H9 (cell line): Measurements from ENCODE around the gene PGLYRP4. TPM values are rescaled to one million over a fixed set of nuclear protein-coding genes. Genes with fewer than 3 reads are reported as not detected.

Experiments used
- DNase-seq: peaks from one replicate; pipeline ENCODE4 v3.0.0-alpha.2; 2017
- H2AFZ ChIP-seq: one replicate; pipeline ENCODE4 v1.6.1; 2013; ENCODE audit warnings: mild to moderate bottlenecking, low read length, control low read depth, moderate library complexity
- H2AK5ac ChIP-seq: 2 replicates; pipeline ENCODE4 v1.6.1; 2013; ENCODE audit warnings: low read length, control low read depth, mixed read lengths; ENCODE audit not compliant: insufficient read length
- H2BK120ac ChIP-seq: one replicate; pipeline ENCODE4 v1.6.1; 2013; ENCODE audit warnings: low read depth, mild to moderate bottlenecking, low read length, control low read depth, inconsistent platforms; ENCODE audit not compliant: poor library complexity, severe bottlenecking
- H2BK12ac ChIP-seq: 2 replicates; pipeline ENCODE4 v1.6.1; 2013; ENCODE audit warnings: low read length, control low read depth, mixed read lengths, low read depth; ENCODE audit not compliant: insufficient read length
- H2BK15ac ChIP-seq: 2 replicates; pipeline ENCODE4 v1.6.1; 2013; ENCODE audit warnings: low read depth, low read length, control low read depth
- H2BK20ac ChIP-seq: one replicate; pipeline ENCODE4 v1.6.1; 2013; ENCODE audit warnings: low read depth, mild to moderate bottlenecking, low read length, control low read depth, inconsistent platforms; ENCODE audit not compliant: poor library complexity, severe bottlenecking
- H2BK5ac ChIP-seq: 2 replicates; pipeline ENCODE4 v1.6.1; 2013; ENCODE audit warnings: low read length, control low read depth, mixed read lengths; ENCODE audit not compliant: insufficient read length
- H3K14ac ChIP-seq: 2 replicates; pipeline ENCODE4 v1.6.1; 2013; ENCODE audit warnings: low read length, control low read depth; ENCODE audit not compliant: insufficient read depth
- H3K18ac ChIP-seq: 2 replicates; pipeline ENCODE4 v1.6.1; 2013; ENCODE audit warnings: low read depth, mild to moderate bottlenecking, mixed read lengths, low read length, control low read depth; ENCODE audit not compliant: insufficient read length
- H3K23ac ChIP-seq: 2 replicates; pipeline ENCODE4 v1.6.1; 2013; ENCODE audit warnings: low read length, control low read depth, mixed read lengths, low read depth; ENCODE audit not compliant: insufficient read length
- H3K23me2 ChIP-seq: 2 replicates; pipeline ENCODE4 v1.6.1; 2013; ENCODE audit warnings: low read depth, mild to moderate bottlenecking, mixed read lengths, low read length, control low read depth; ENCODE audit not compliant: insufficient read length, poor library complexity, severe bottlenecking
- H3K27ac ChIP-seq: 2 replicates; pipeline ENCODE4 v1.5.1; 2013; ENCODE audit warnings: low read length, control low read depth, mixed read lengths, low read depth; ENCODE audit not compliant: insufficient read length
- H3K27me3 ChIP-seq: 2 replicates; pipeline ENCODE4 v1.6.1; 2013; ENCODE audit warnings: low read length, control low read depth, inconsistent platforms; ENCODE audit not compliant: insufficient read depth
- H3K4ac ChIP-seq: 2 replicates; pipeline ENCODE4 v1.6.1; 2013; ENCODE audit warnings: low read depth, mild to moderate bottlenecking, control low read depth, inconsistent platforms, low read length, moderate library complexity
- H3K4me1 ChIP-seq: 2 replicates; pipeline ENCODE4 v1.6.1; 2013; ENCODE audit warnings: low read length, control low read depth, inconsistent platforms; ENCODE audit not compliant: insufficient read depth
- H3K4me2 ChIP-seq: 2 replicates; pipeline ENCODE4 v1.6.1; 2013; ENCODE audit warnings: low read length, control low read depth, mixed read lengths; ENCODE audit not compliant: insufficient read length, insufficient read depth
- H3K56ac ChIP-seq: 2 replicates; pipeline ENCODE4 v1.6.1; 2013; ENCODE audit warnings: low read depth, mild to moderate bottlenecking, mixed read lengths, low read length, control low read depth; ENCODE audit not compliant: insufficient read length
- H3K79me1 ChIP-seq: 2 replicates; pipeline ENCODE4 v1.6.1; 2013; ENCODE audit warnings: low read depth, mild to moderate bottlenecking, moderate library complexity, low read length, control low read depth, inconsistent platforms; ENCODE audit not compliant: insufficient read depth, poor library complexity, severe bottlenecking
- H3K79me2 ChIP-seq: 2 replicates; pipeline ENCODE4 v1.6.1; 2013; ENCODE audit warnings: low read length, control low read depth, inconsistent platforms; ENCODE audit not compliant: insufficient read depth
- H3K9ac ChIP-seq: 2 replicates; pipeline ENCODE4 v1.6.1; 2013; ENCODE audit warnings: low read length, control low read depth, mixed read lengths; ENCODE audit not compliant: insufficient read length; ENCODE audit errors: extremely low read depth
- H3K9me3 ChIP-seq: one replicate; pipeline ENCODE4 v1.6.1; 2013; ENCODE audit warnings: low read depth, low read length, inconsistent platforms; ENCODE audit not compliant: control insufficient read depth
- H3T11ph ChIP-seq: one replicate; pipeline ENCODE4 v1.6.1; 2013; ENCODE audit warnings: mild to moderate bottlenecking, low read length, control low read depth, inconsistent platforms
- H4K20me1 ChIP-seq: one replicate; pipeline ENCODE4 v1.6.1; 2013; ENCODE audit not compliant: control insufficient read depth, insufficient read length, insufficient read depth
- H4K5ac ChIP-seq: 2 replicates; pipeline ENCODE4 v1.6.1; 2013; ENCODE audit warnings: low read depth, mild to moderate bottlenecking, mixed read lengths, low read length, control low read depth; ENCODE audit not compliant: insufficient read length
- H4K8ac ChIP-seq: replicated peaks from 2 replicates; pipeline ENCODE4 v1.6.1; 2013; ENCODE audit warnings: low read length, control low read depth, mixed read lengths, low read depth; ENCODE audit not compliant: insufficient read length
- H4K91ac ChIP-seq: 2 replicates; pipeline ENCODE4 v1.6.1; 2013; ENCODE audit warnings: low read depth, mild to moderate bottlenecking, moderate library complexity, mixed read lengths, low read length, control low read depth; ENCODE audit not compliant: insufficient read length
- H3K27ac Mint-ChIP-seq, 3 experiments: 2 replicates in 2 of 3; 3 replicates in 1 of 3; pipeline ENCODE4 v1.8.0; 2020 to 2021; ENCODE audit warnings: mixed read lengths in 3 of 3, mild to moderate bottlenecking in 1 of 3, moderate library complexity in 1 of 3
- H3K27me3 Mint-ChIP-seq: 2 replicates; pipeline ENCODE4 v1.8.0; 2021; ENCODE audit warnings: low read depth, mild to moderate bottlenecking, moderate library complexity, mixed read lengths
- H3K36me3 Mint-ChIP-seq, 3 experiments: 2 replicates in 2 of 3; 3 replicates in 1 of 3; pipeline ENCODE4 v1.8.0; 2020 to 2021; ENCODE audit warnings: low read depth in 3 of 3, mixed read lengths in 3 of 3; ENCODE audit not compliant: insufficient read depth in 1 of 3
- H3K4me1 Mint-ChIP-seq, 2 experiments: 2 replicates each; pipeline ENCODE4 v1.8.0; 2020; ENCODE audit warnings: mixed read lengths in 2 of 2
- H3K4me3 Mint-ChIP-seq, 2 experiments: 2 replicates in 1 of 2; 3 replicates in 1 of 2; pipeline ENCODE4 v1.8.0; 2020 to 2021; ENCODE audit warnings: mild to moderate bottlenecking in 2 of 2, mixed read lengths in 2 of 2, moderate library complexity in 1 of 2
- H3K9me3 Mint-ChIP-seq, 2 experiments: 2 replicates in 1 of 2; 3 replicates in 1 of 2; pipeline ENCODE4 v1.8.0; 2020; ENCODE audit warnings: mild to moderate bottlenecking in 2 of 2, mixed read lengths in 2 of 2, moderate library complexity in 1 of 2
- WGBS: extraction: QIAGEN DNeasy Blood & Tissue Kit; methylation state at CpG from one replicate; pipeline ENCODE4 v1.1.7; 2013; ENCODE audit warnings: missing lambda C conversion rate, low lambda C conversion rate, mixed read lengths; ENCODE audit not compliant: insufficient read length; ENCODE audit errors: extremely low coverage; 5-methylcytosine and 5-hydroxymethylcytosine counted together
- total RNA-seq: library from RNA; stranded (reverse); gene quantifications from 2 replicates; pipeline ENCODE4 v1.2.1, GENCODE V29; 2021
- TF ChIP-seq, protein P1 (sequence below): fragments of 200-600 bp; sonication (generic); conservative IDR thresholded peaks from 3 replicates; pipeline ENCODE4 v1.8.0; 2021; ENCODE audit warnings: antibody characterized with exemption, mild to moderate bottlenecking

PGLYRP4 gene
- total RNA-seq, 1 experiment from 2014 or later = not detected

- no peaks in the 10 kb centered on the region for H3K79me1 ChIP-seq
- no peak overlapping the region for H2BK12ac ChIP-seq
- no peaks in the 10 kb centered on the region for H3K4me1 ChIP-seq
- no peak overlapping the region for H3K4me2 ChIP-seq
- no peak for DNase-seq
- H3K27ac ChIP-seq = no peak overlapping the region
- Mint-ChIP-seq H3K27me3 (peaks cover 2% of the 10 kb centered on the region), H3K27ac (no peak overlapping the region), H3K36me3 (no peaks in the 10 kb centered on the region), H3K4me3 (no peak overlapping the region), H3K9me3 (peaks cover 0 to 6% of the 10 kb centered on the region in 2 experiments; a peak in 1 of 5 replicates), H3K4me1 (no peaks in the 10 kb centered on the region)
- no peaks in the 10 kb centered on the region for H4K20me1 ChIP-seq
- no peaks in the 10 kb centered on the region for H3K23me2 ChIP-seq
- H2AK5ac ChIP-seq = no peak overlapping the region
- no peak overlapping the region for H3K56ac ChIP-seq
- H3K9me3 ChIP-seq = no peaks in the 10 kb centered on the region
- H4K5ac ChIP-seq = no peak overlapping the region
- H4K8ac ChIP-seq = no peak overlapping the region
- no peak overlapping the region for H3K18ac ChIP-seq
- H3K4ac ChIP-seq = no peak overlapping the region
- no peaks in the 10 kb centered on the region for H3K79me2 ChIP-seq
- no peak overlapping the region for H3K14ac ChIP-seq
- H3T11ph ChIP-seq = no peak overlapping the region
- no peak overlapping the region for H3K23ac ChIP-seq
- no peak overlapping the region for H2AFZ ChIP-seq
- no peak overlapping the region for H4K91ac ChIP-seq
- no peaks in the 10 kb centered on the region for H3K27me3 ChIP-seq
- no peak overlapping the region for H2BK15ac ChIP-seq
- WGBS = no CpG with 5 or more reads among the region's 3 CpGs
- no peak overlapping the region for H2BK20ac ChIP-seq
- H2BK5ac ChIP-seq = no peak overlapping the region
- no peak overlapping the region for H2BK120ac ChIP-seq
- no peak overlapping the region for H3K9ac ChIP-seq
- TF ChIP-seq, protein P1, sequence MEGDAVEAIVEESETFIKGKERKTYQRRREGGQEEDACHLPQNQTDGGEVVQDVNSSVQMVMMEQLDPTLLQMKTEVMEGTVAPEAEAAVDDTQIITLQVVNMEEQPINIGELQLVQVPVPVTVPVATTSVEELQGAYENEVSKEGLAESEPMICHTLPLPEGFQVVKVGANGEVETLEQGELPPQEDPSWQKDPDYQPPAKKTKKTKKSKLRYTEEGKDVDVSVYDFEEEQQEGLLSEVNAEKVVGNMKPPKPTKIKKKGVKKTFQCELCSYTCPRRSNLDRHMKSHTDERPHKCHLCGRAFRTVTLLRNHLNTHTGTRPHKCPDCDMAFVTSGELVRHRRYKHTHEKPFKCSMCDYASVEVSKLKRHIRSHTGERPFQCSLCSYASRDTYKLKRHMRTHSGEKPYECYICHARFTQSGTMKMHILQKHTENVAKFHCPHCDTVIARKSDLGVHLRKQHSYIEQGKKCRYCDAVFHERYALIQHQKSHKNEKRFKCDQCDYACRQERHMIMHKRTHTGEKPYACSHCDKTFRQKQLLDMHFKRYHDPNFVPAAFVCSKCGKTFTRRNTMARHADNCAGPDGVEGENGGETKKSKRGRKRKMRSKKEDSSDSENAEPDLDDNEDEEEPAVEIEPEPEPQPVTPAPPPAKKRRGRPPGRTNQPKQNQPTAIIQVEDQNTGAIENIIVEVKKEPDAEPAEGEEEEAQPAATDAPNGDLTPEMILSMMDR = no peak
These were observed 15.0 kb upstream of the PGLYRP4 start for GRCh38 chr1:153363641-153364040.
